ENCODE results near the gene HLA-DPA1. TPM values are rescaled to one million over a fixed set of nuclear protein-coding genes. Genes with fewer than 3 reads are reported as not detected.

The HLA-DPA1 gene
- total and polyA plus RNA-seq, 10 of the 15 experiments (the other 5 are each of a cell fraction or from before 2014, with no cell fraction given): 508 to 1,640 (median 829) TPM

- TF ChIP-seq ZZZ3 (IDR thresholded peaks at IDR 0.05; ENCODE audit: control insufficient read depth, insufficient read length, low read depth): no peak
- TF ChIP-seq EZH2 (IDR thresholded peaks at IDR 0.05; ENCODE audit: borderline replicate concordance, control insufficient read depth, low read depth, low read length): no peak
- no peak for TF ChIP-seq ZBED1 (IDR thresholded peaks at IDR 0.05; ENCODE audit: borderline replicate concordance)
- no peak for TF ChIP-seq RFX5 (IDR thresholded peaks at IDR 0.05; ENCODE audit: low read depth, low read length)
- TF ChIP-seq NFXL1 (IDR thresholded peaks at IDR 0.05; ENCODE audit: borderline replicate concordance): no peak
- peak; percentile 31; the same call in 1 of the 2 replicates for TF ChIP-seq DPF2 (IDR thresholded peaks at IDR 0.05)
Observed at GRCh38 chr6:33061987-33062386, 11.5 kb downstream of the HLA-DPA1 start (continued).

- Histone ChIP-seq H3K9me3 (replicated peaks; ENCODE audit: control insufficient read depth, insufficient read depth, low read length) (peaks cover 5% of the 10 kb centered on the region), H3K27ac (ENCODE audit: control insufficient read depth, insufficient read depth) (peak overlapping the region; percentile 60), H3K4me3 (no peak overlapping the region), H3K9ac (ENCODE audit: control insufficient read depth, insufficient read depth, low read length) (no peak overlapping the region), H3K4me1 (ENCODE audit: control insufficient read depth, insufficient read depth, low read length) (peaks cover 13% of the 10 kb centered on the region), H4K20me1 (ENCODE audit: control insufficient read depth, insufficient read depth) (no peaks in the 10 kb centered on the region), H3K79me2 (ENCODE audit: control insufficient read depth, insufficient read depth, low read length) (no peaks in the 10 kb centered on the region), H2AFZ (ENCODE audit: control insufficient read depth, low read depth, low read length) (peak overlapping the region; percentile 6), H3K4me2 (ENCODE audit: control insufficient read depth, insufficient read depth) (peak overlapping the region; percentile 27; the same call in 1 of the 2 replicates), H3K36me3 (ENCODE audit: control insufficient read depth in 2 of 2, insufficient read depth in 2 of 2, low read length in 1 of 2) (no peaks in the 10 kb centered on the region), H3K27me3 (replicated peaks in 1 of 2; ENCODE audit: control insufficient read depth in 2 of 2, insufficient read depth in 2 of 2, low read length in 1 of 2) (no peaks in the 10 kb centered on the region)
- peak; percentile 98 for FAIRE-seq
- ChIA-PET POLR2A (interaction anchor here (1.1 to 2.6 kb wide), 6 partner anchors 8 to 29 kb away, joined by 4 to 23 read pairs (median 9); partner anchors contain the start of genes HLA-DPA1 and HLA-DPB1), SMC1A (ENCODE audit: uncharacterized antibody, unreplicated experiment) (interaction anchor here (0.9 to 2.6 kb wide), 12 partner anchors 9 to 55 kb away, joined by 3 to 12 read pairs (median 5); partner anchors contain the start of genes HLA-DPA1 and HLA-DPB1), CTCF (interaction anchor here (0.7 to 2.6 kb wide), 8 partner anchors 9 to 44 kb away, joined by 3 to 19 read pairs (median 4); partner anchors contain the start of genes HLA-DPA1 and HLA-DPB1), RAD21 (ENCODE audit: unreplicated experiment) (interaction anchor here (0.9 to 1.8 kb wide), 4 partner anchors 16 to 28 kb away, joined by 3 to 9 read pairs (median 5); partner anchors contain the start of genes HLA-DPA1 and HLA-DPB1)
- intact Hi-C loops (cut with micrococcal nuclease; ENCODE audit: unreplicated experiment) (no loop called here), in situ Hi-C loops (cut with MboI) (loop anchor here (25.0 kb wide), 1 partner anchor 1605 kb away; no protein-coding TSS in a partner anchor)
- 29% methylated on average over 6 of the region's 6 CpGs for WGBS (ENCODE audit: insufficient coverage, insufficient replicate concordance, low lambda C conversion rate, missing lambda C conversion rate)
- no peak for DNase-seq (ENCODE audit: low read depth, low spot score)
- TSS peak; percentile 82 for BruUV-seq (replicated peaks)
- peak; percentile 68 for ATAC-seq
- peak; percentile 83 for TF ChIP-seq PML (IDR thresholded peaks at IDR 0.05; ENCODE audit: low read length)
- no peak for TF ChIP-seq HDAC6 (IDR thresholded peaks at IDR 0.05; ENCODE audit: unreplicated experiment)
- peak; percentile 60; the same call in 1 of the 2 replicates for TF ChIP-seq NFIC (IDR thresholded peaks at IDR 0.05; ENCODE audit: low read depth, low read length)
- TF ChIP-seq MXI1 (IDR thresholded peaks at IDR 0.05; ENCODE audit: low read depth, low read length): no peak
- TF ChIP-seq ZZZ3 (IDR thresholded peaks at IDR 0.05; ENCODE audit: control insufficient read depth, insufficient read length, low read depth): no peak
- TF ChIP-seq, protein P1, sequence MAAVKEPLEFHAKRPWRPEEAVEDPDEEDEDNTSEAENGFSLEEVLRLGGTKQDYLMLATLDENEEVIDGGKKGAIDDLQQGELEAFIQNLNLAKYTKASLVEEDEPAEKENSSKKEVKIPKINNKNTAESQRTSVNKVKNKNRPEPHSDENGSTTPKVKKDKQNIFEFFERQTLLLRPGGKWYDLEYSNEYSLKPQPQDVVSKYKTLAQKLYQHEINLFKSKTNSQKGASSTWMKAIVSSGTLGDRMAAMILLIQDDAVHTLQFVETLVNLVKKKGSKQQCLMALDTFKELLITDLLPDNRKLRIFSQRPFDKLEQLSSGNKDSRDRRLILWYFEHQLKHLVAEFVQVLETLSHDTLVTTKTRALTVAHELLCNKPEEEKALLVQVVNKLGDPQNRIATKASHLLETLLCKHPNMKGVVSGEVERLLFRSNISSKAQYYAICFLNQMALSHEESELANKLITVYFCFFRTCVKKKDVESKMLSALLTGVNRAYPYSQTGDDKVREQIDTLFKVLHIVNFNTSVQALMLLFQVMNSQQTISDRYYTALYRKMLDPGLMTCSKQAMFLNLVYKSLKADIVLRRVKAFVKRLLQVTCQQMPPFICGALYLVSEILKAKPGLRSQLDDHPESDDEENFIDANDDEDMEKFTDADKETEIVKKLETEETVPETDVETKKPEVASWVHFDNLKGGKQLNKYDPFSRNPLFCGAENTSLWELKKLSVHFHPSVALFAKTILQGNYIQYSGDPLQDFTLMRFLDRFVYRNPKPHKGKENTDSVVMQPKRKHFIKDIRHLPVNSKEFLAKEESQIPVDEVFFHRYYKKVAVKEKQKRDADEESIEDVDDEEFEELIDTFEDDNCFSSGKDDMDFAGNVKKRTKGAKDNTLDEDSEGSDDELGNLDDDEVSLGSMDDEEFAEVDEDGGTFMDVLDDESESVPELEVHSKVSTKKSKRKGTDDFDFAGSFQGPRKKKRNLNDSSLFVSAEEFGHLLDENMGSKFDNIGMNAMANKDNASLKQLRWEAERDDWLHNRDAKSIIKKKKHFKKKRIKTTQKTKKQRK (IDR thresholded peaks at IDR 0.05; ENCODE audit: low read depth, low read length): no peak
- TF ChIP-seq TCF12 (IDR thresholded peaks at IDR 0.05; ENCODE audit: low read depth, low read length): no peak
- TF ChIP-seq, protein P2, sequence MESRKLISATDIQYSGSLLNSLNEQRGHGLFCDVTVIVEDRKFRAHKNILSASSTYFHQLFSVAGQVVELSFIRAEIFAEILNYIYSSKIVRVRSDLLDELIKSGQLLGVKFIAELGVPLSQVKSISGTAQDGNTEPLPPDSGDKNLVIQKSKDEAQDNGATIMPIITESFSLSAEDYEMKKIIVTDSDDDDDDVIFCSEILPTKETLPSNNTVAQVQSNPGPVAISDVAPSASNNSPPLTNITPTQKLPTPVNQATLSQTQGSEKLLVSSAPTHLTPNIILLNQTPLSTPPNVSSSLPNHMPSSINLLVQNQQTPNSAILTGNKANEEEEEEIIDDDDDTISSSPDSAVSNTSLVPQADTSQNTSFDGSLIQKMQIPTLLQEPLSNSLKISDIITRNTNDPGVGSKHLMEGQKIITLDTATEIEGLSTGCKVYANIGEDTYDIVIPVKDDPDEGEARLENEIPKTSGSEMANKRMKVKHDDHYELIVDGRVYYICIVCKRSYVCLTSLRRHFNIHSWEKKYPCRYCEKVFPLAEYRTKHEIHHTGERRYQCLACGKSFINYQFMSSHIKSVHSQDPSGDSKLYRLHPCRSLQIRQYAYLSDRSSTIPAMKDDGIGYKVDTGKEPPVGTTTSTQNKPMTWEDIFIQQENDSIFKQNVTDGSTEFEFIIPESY (IDR thresholded peaks at IDR 0.05): no peak
- no peak for TF ChIP-seq RUNX3 (IDR thresholded peaks at IDR 0.05; ENCODE audit: low read length)
- TF ChIP-seq DPF2 (IDR thresholded peaks at IDR 0.05): no peak
Observed at GRCh38 chr6:33057222-33058150, 16.0 kb downstream of the HLA-DPA1 start.

Data from GM12878 (cell line).